Osteoblast (primary cell): ENCODE data around the gene DPYSL3. TPM values are rescaled to one million over a fixed set of nuclear protein-coding genes. Genes with fewer than 3 reads are reported as not detected.

ENCODE experiments used
- DNase-seq: peaks from one replicate; pipeline ENCODE4 v3.0.0; 2011; ENCODE audit warnings: low spot score, mixed read lengths; ENCODE audit not compliant: insufficient read length; ENCODE audit errors: missing footprints
- H2AFZ ChIP-seq: 2 replicates; pipeline ENCODE4 v1.6.0; 2011; ENCODE audit warnings: mild to moderate bottlenecking, low read length
- H3K27ac ChIP-seq: 2 replicates; pipeline ENCODE4 v1.5.1; 2011; ENCODE audit warnings: mild to moderate bottlenecking, low read depth, low read length, moderate library complexity
- H3K27me3 ChIP-seq: 2 replicates; pipeline ENCODE4 v1.6.0; 2012; ENCODE audit warnings: mild to moderate bottlenecking, control low read depth, inconsistent platforms, low read length, moderate library complexity; ENCODE audit not compliant: insufficient read depth
- H3K36me3 ChIP-seq: 2 replicates; pipeline ENCODE4 v1.5.1; 2011; ENCODE audit warnings: mild to moderate bottlenecking, low read length, control low read depth, moderate library complexity; ENCODE audit not compliant: insufficient read depth
- H3K4me1 ChIP-seq: 2 replicates; pipeline ENCODE4 v1.5.1; 2011; ENCODE audit warnings: mild to moderate bottlenecking, low read length, control low read depth, moderate library complexity; ENCODE audit not compliant: insufficient read depth
- H3K4me2 ChIP-seq: 2 replicates; pipeline ENCODE4 v1.6.0; 2011; ENCODE audit warnings: mild to moderate bottlenecking, low read length; ENCODE audit not compliant: insufficient read depth
- H3K4me3 ChIP-seq: fragments of 200-600 bp; sonication (generic); 3 replicates; pipeline ENCODE4 v1.5.1; 2012; ENCODE audit warnings: mild to moderate bottlenecking, low read length, inconsistent platforms; ENCODE audit not compliant: insufficient read depth
- H3K79me2 ChIP-seq: 2 replicates; pipeline ENCODE4 v1.6.0; 2012; ENCODE audit warnings: mild to moderate bottlenecking, low read length, control low read depth, inconsistent platforms; ENCODE audit not compliant: insufficient read depth
- H3K9me3 ChIP-seq: 2 replicates; pipeline ENCODE4 v1.5.1; 2011; ENCODE audit warnings: low read depth, low read length, control low read depth
- H4K20me1 ChIP-seq: 2 replicates; pipeline ENCODE4 v1.6.0; 2012; ENCODE audit warnings: mild to moderate bottlenecking, low read length, control low read depth; ENCODE audit not compliant: insufficient read depth
- total RNA-seq: library from RNA; depleted of rRNA; stranded (reverse); fragments of >200 nt; gene quantifications from 2 replicates; pipeline ENCODE4 v1.2.3, GENCODE V29; 2012
- TF ChIP-seq, protein P1 (sequence below): IDR thresholded peaks from 2 replicates; pipeline ENCODE4 v1.5.1; 2011; ENCODE audit warnings: mild to moderate bottlenecking, low read depth, low read length, moderate library complexity; ENCODE audit errors: extremely low read depth

DPYSL3 gene
- total RNA-seq, 1 donor, result 119 TPM

DNA sequence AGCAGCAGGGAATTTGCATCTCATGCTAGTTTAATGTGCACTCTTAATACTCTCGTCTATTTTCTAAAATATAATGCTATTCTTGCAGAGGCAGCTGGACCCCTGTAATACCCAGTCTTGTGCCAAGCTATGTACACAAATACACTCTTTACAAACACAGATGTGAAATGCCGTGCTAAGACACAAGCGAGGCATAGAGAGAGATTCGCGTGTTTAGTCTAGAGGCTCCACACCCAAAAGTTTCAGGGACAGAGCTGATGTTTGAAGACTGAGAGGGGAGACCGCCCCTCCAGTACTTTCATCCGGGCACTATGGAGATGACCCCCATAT is 1.2 kb downstream of the DPYSL3 start:
- H3K36me3 ChIP-seq, result no peaks in the 10 kb centered on the region
- peaks cover 32% of the 10 kb centered on the region for H3K4me1 ChIP-seq
- peak overlapping the region; percentile 76 for H3K4me2 ChIP-seq
- peak overlapping the region; percentile 75 for H3K4me3 ChIP-seq
- TF ChIP-seq, protein P1, sequence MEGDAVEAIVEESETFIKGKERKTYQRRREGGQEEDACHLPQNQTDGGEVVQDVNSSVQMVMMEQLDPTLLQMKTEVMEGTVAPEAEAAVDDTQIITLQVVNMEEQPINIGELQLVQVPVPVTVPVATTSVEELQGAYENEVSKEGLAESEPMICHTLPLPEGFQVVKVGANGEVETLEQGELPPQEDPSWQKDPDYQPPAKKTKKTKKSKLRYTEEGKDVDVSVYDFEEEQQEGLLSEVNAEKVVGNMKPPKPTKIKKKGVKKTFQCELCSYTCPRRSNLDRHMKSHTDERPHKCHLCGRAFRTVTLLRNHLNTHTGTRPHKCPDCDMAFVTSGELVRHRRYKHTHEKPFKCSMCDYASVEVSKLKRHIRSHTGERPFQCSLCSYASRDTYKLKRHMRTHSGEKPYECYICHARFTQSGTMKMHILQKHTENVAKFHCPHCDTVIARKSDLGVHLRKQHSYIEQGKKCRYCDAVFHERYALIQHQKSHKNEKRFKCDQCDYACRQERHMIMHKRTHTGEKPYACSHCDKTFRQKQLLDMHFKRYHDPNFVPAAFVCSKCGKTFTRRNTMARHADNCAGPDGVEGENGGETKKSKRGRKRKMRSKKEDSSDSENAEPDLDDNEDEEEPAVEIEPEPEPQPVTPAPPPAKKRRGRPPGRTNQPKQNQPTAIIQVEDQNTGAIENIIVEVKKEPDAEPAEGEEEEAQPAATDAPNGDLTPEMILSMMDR, result no peak
- peak overlapping the region; percentile 74 for H3K27ac ChIP-seq
- DNase-seq, result no peak
- H3K27me3 ChIP-seq, result no peaks in the 10 kb centered on the region
- H2AFZ ChIP-seq, result peak overlapping the region; percentile 53
- H3K79me2 ChIP-seq, result peaks cover 32% of the 10 kb centered on the region
- H4K20me1 ChIP-seq, result peaks cover 3% of the 10 kb centered on the region
- no peaks in the 10 kb centered on the region for H3K9me3 ChIP-seq

DNA sequence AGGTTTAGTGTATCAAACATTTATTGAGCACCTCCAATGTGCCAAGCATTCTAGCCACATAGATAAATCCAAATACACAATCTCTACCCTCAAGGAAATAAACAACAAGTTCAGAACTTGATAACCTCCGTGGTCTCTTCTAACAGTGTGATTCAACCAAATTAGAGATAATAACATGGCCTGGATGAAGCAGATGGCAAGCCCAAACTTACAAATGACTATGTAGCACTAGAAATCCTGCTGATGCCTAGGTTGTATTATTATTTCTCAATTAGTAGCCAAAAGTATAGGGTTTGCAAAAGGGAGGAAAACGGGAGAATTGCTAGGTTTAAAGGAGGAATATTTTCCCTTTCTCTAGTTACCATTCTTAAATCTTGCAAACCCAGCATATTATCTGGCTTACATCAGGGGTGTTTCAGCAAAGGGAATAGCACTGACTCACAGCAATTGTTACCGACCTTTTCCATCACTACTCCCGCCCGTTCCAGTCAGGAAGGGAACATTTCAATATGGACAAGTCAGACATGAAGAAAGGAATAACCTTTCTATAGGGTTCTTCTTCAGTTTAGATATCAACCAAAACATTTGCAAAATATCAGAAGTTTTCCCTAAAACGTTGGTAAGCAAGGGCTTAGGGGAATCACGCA is 2.3 kb downstream of the DPYSL3 start:
- Histone ChIP-seq H3K4me1 (peaks cover 37% of the 10 kb centered on the region), H3K4me2 (peak overlapping the region; percentile 76), H3K79me2 (peaks cover 35% of the 10 kb centered on the region), H4K20me1 (peaks cover 5% of the 10 kb centered on the region), H3K9me3 (no peaks in the 10 kb centered on the region), H2AFZ (no peak overlapping the region), H3K27me3 (no peaks in the 10 kb centered on the region), H3K27ac (peak overlapping the region; percentile 74), H3K4me3 (peak overlapping the region; percentile 75), H3K36me3 (no peaks in the 10 kb centered on the region)
- TF ChIP-seq, protein P1, result no peak
- peak; percentile 80 for DNase-seq

DNA sequence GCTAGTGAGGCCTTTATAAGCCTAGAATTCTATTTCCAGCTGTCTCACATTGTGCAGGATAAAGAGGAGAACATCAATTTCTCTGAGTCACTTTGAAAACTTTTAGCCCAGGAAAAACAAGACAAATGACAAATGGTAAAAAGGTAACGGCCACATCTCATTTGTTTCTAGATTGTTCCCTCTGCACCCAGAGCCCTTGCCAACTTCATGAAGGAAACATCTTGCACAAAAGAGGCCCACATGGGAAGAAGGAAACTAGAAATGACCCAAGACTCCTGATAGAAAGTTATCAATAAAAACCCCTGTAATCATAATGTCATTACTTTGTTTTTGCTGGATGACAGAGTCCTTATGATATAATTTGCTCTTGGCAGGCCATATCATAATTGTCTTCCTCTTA is 5.3 kb downstream of the DPYSL3 start:
- Histone ChIP-seq H3K9me3 (no peaks in the 10 kb centered on the region), H3K4me2 (peak overlapping the region; percentile 23), H3K4me1 (peaks cover 34% of the 10 kb centered on the region), H4K20me1 (peaks cover 5% of the 10 kb centered on the region), H3K27me3 (no peaks in the 10 kb centered on the region), H3K36me3 (no peaks in the 10 kb centered on the region), H3K27ac (peak overlapping the region; percentile 80), H3K4me3 (peak overlapping the region; percentile 3), H2AFZ (no peak overlapping the region), H3K79me2 (peaks cover 54% of the 10 kb centered on the region)
- DNase-seq, result no peak
- TF ChIP-seq, protein P1, result no peak

DNA sequence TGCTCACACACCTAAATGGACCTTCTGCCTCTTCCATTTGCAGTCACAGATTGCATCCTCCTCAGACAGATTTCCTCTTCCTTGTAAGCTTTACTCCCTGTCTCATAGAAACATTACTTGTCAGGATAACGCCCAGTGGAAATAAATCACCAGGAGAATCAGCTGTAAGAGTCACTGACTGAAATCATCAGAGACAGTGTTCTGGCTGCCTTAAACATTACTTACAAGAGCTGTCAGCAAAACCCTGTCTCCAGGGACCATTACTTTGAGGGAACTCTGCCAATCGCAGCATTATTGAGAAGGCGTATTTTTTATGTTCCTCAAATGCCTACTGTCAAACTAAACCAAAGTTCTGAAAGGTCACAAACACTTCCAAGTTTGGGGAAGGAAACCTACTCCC is 5.9 kb downstream of the DPYSL3 start:
- H3K27ac ChIP-seq, result peak overlapping the region; percentile 80
- peaks cover 52% of the 10 kb centered on the region for H3K79me2 ChIP-seq
- peak overlapping the region; percentile 23 for H3K4me2 ChIP-seq

More for the DNA sequence above, 5.9 kb downstream of the DPYSL3 start:
- H3K36me3 ChIP-seq, result no peaks in the 10 kb centered on the region
- TF ChIP-seq, protein P1, result no peak
- peak; percentile 65 for DNase-seq
- H4K20me1 ChIP-seq, result peaks cover 5% of the 10 kb centered on the region
- no peaks in the 10 kb centered on the region for H3K27me3 ChIP-seq
- no peaks in the 10 kb centered on the region for H3K9me3 ChIP-seq
- peaks cover 34% of the 10 kb centered on the region for H3K4me1 ChIP-seq
- H2AFZ ChIP-seq, result no peak overlapping the region
- peak overlapping the region; percentile 3 for H3K4me3 ChIP-seq
